Upper lobe of left lung (tissue), 6 donors: ENCODE results near the gene ACYP1. TPM values are rescaled to one million over a fixed set of nuclear protein-coding genes. Genes with fewer than 3 reads are reported as not detected.

ENCODE experiments used
- ATAC-seq, 2 donors: fragments of 200-7000 bp; cut with Tn5 transposase; one replicate each; pipeline ENCODE4 v1.9.1; 2022; ENCODE audit warnings: mild to moderate bottlenecking in 2 of 2, moderate library complexity in 2 of 2; ENCODE audit not compliant: low FRiP score in 2 of 2
- DNase-seq, 2 donors: peaks; one replicate each; pipeline ENCODE4 v3.0.0-alpha.2; 2019 to 2020
- H3K27ac ChIP-seq, 4 donors: fragments of 200-600 bp; sonication (generic); one replicate each; pipeline ENCODE4 v1.5.1; 2016 to 2019
- H3K27me3 ChIP-seq, 4 donors: fragments of 200-600 bp; sonication (generic); one replicate each; pipeline ENCODE4 v1.5.1; 2017 to 2019
- H3K36me3 ChIP-seq, 4 donors: fragments of 200-600 bp; sonication (generic); one replicate each; pipeline ENCODE4 v1.5.1; 2016 to 2019
- H3K4me1 ChIP-seq, 4 donors: fragments of 200-600 bp; sonication (generic); one replicate each; pipeline ENCODE4 v1.5.1; 2018 to 2019
- H3K4me3 ChIP-seq, 4 donors: fragments of 200-600 bp; sonication (generic); one replicate each; pipeline ENCODE4 v1.5.1; 2017 to 2019; ENCODE audit warnings: mild to moderate bottlenecking in 2 of 4, moderate library complexity in 1 of 4
- H3K9me3 ChIP-seq, 4 donors: fragments of 200-600 bp; sonication (generic); one replicate each; pipeline ENCODE4 v1.5.1; 2018 to 2019
- EP300 ChIP-seq, 4 donors: sonication (generic); formaldehyde crosslinking; IDR thresholded peaks; one replicate each; pipeline ENCODE4 v1.5.1; 2017; ENCODE audit warnings: antibody characterized with exemption in 4 of 4, control low read depth in 2 of 4
- POLR2A ChIP-seq, 4 donors: fragments of 450-650 bp; IDR thresholded peaks; one replicate each; pipeline ENCODE4 v1.5.1; 2016 to 2017; ENCODE audit warnings: antibody characterized with exemption in 4 of 4, mild to moderate bottlenecking in 2 of 4
- POLR2AphosphoS5 ChIP-seq, 2 donors: sonication (generic); formaldehyde crosslinking; IDR thresholded peaks; one replicate each; pipeline ENCODE4 v1.5.1; 2017; ENCODE audit warnings: antibody characterized with exemption in 2 of 2
- WGBS, 2 donors: methylation state at CpG; one replicate each; pipeline ENCODE4 v1.1.5; 2017 to 2018; 5-methylcytosine and 5-hydroxymethylcytosine counted together
- total RNA-seq, 6 donors: library from RNA; depleted of rRNA in 4 of 6; stranded (reverse); fragments of >200 nt in 4 of 6; gene quantifications; one replicate each; pipeline versions ENCODE4 v1.1.0 to v1.2.1, GENCODE V29; 2016 to 2021
- TF ChIP-seq, protein P1 (sequence below), 6 experiments: fragments of 450-650 bp in 4 of 6; fragments of 200-600 bp in 2 of 6; sonication (generic) in 2 of 6; IDR thresholded peaks; one replicate each; pipeline ENCODE4 v1.5.1; 2016 to 2019; ENCODE audit warnings: antibody characterized with exemption in 6 of 6
- donor health status: DM: no; HTN: no; CAD: no; lungs with moderate emphysema.
- donor health status: DM: no; HTN: yes; CAD: no; lungs with severe emphysema.

Gene ACYP1
- total RNA-seq, 6 donors from 2014 or later: 7.9 to 46.1 (median 13.7) TPM

DNA sequence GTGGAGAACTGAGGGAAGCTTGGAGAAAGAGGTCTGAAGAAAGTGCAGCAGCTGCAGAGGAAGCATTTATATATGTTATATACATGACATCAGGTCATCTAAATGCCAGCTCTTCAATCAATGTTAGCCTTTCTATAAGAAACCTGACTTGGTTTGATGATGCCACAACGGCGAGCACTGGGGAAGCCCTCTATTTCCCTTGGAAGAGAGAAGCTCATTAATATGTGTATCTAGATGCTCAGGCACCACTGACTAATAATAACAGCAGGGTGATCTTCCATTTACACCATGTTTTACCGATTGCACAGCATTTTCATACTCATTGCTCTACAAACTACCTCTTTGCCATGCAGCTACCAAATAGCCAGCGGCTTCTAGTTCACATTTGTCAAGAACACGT lies 811 bp downstream of the ACYP1 start:
- TF ChIP-seq POLR2AphosphoS5 (IDR thresholded peaks at IDR 0.05) (no peak), EP300 (IDR thresholded peaks at IDR 0.05) (no peak), POLR2A (IDR thresholded peaks at IDR 0.05) (no peak)
- TF ChIP-seq, protein P1, sequence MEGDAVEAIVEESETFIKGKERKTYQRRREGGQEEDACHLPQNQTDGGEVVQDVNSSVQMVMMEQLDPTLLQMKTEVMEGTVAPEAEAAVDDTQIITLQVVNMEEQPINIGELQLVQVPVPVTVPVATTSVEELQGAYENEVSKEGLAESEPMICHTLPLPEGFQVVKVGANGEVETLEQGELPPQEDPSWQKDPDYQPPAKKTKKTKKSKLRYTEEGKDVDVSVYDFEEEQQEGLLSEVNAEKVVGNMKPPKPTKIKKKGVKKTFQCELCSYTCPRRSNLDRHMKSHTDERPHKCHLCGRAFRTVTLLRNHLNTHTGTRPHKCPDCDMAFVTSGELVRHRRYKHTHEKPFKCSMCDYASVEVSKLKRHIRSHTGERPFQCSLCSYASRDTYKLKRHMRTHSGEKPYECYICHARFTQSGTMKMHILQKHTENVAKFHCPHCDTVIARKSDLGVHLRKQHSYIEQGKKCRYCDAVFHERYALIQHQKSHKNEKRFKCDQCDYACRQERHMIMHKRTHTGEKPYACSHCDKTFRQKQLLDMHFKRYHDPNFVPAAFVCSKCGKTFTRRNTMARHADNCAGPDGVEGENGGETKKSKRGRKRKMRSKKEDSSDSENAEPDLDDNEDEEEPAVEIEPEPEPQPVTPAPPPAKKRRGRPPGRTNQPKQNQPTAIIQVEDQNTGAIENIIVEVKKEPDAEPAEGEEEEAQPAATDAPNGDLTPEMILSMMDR (IDR thresholded peaks at IDR 0.05): no peak
- ATAC-seq (no peak), DNase-seq (no peak)
- H3K27ac ChIP-seq: peak overlapping the region; percentile 76 to 87 (median 82)
- no peaks in the 10 kb centered on the region for H3K9me3 ChIP-seq
- peak overlapping the region; percentile 86 to 92 (median 92) for H3K4me3 ChIP-seq
- H3K4me1 ChIP-seq: peaks cover 13 to 27% (median 18%) of the 10 kb centered on the region in 4 donors
- no peaks in the 10 kb centered on the region for H3K36me3 ChIP-seq
- H3K27me3 ChIP-seq: no peaks in the 10 kb centered on the region
- 23 to 29% methylated on average over 5 of the region's 5 CpGs for WGBS, 2 donors

DNA sequence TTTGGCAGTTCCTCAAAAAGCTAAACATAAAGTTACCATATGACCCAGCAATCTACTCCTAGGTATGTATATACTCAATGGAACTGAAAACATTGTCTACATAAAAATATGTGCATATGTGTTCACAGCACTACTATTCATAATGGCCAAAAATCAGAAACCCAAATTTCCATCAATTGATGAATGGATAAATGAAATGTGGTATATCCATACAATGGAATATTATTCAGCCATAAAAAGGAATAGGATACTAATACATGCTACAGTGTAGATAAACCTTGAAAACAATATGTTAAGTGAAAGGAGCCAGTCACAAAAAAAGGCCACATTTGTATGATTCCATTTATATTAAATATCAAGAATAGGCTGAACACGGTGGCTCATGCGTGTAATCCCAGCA lies 3.4 kb downstream of the ACYP1 start:
- H3K36me3 ChIP-seq: no peaks in the 10 kb centered on the region
- no peak overlapping the region for H3K4me3 ChIP-seq
- WGBS, 2 donors: 50 to 66% methylated on average over 2 of the region's 2 CpGs
- H3K27ac ChIP-seq: peak overlapping the region in 1 of 4 donors; percentile 26
- no peaks in the 10 kb centered on the region for H3K9me3 ChIP-seq
- no peak for DNase-seq
- H3K4me1 ChIP-seq: peaks cover 5 to 18% (median 11%) of the 10 kb centered on the region in 4 donors
- TF ChIP-seq POLR2AphosphoS5 (IDR thresholded peaks at IDR 0.05) (no peak), POLR2A (IDR thresholded peaks at IDR 0.05) (no peak), EP300 (IDR thresholded peaks at IDR 0.05) (no peak)
- TF ChIP-seq, protein P1 (IDR thresholded peaks at IDR 0.05): no peak
- H3K27me3 ChIP-seq: no peaks in the 10 kb centered on the region
- ATAC-seq: no peak

DNA sequence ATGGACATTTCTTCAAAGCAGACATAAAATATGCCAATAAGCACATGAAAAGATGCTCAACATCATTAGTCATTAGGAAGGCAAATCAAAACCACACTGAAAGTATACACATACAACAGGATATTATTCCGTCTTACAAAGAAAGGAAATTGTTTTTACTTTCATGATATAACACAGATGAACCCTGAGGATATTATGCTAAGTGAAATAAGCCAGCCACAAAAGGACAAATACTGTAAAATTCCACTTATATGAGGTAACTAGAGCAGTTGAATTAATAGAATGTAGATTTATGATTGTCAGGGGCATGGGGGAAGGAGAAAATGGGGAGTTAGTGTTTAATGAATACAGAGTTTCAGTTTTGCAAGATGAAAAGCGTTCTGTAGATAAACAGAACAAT lies 4.2 kb downstream of the ACYP1 start:
- no peaks in the 10 kb centered on the region for H3K36me3 ChIP-seq
- no peak overlapping the region for H3K4me3 ChIP-seq
- no peak for ATAC-seq
- peak overlapping the region in 2 of 4 donors; percentile 26 to 48 for H3K27ac ChIP-seq
- H3K27me3 ChIP-seq: no peaks in the 10 kb centered on the region
- no peak for DNase-seq
- 69 to 79% methylated on average over 2 of the region's 2 CpGs for WGBS, 2 donors
- peaks cover 5 to 18% (median 11%) of the 10 kb centered on the region in 4 donors for H3K4me1 ChIP-seq
- H3K9me3 ChIP-seq: no peaks in the 10 kb centered on the region
- no peak for TF ChIP-seq POLR2AphosphoS5 (IDR thresholded peaks at IDR 0.05)

DNA sequence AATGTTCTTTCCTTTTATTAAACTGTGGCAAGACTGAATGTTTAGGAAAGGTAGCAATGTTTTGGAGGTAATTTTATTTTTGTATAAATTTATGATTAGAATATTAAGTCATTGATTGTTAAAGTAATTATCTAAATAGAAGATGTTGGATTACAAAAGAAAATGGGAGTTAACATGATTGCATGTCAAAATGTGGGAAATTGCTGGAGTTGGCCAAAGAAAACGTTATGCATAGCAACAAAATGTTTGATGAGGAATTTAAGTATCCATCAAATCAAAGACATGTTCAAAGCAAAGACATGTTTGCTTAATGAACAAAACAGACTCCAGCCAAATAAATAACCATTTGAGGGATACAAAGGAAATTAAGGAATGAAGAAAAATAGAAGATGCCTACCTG lies 9.4 kb downstream of the ACYP1 start:
- ATAC-seq: no peak
- H3K27ac ChIP-seq: no peak overlapping the region
- H3K9me3 ChIP-seq: no peaks in the 10 kb centered on the region
- 44 to 52% methylated on average over 1 of the region's 1 CpG for WGBS, 2 donors
- no peaks in the 10 kb centered on the region for H3K36me3 ChIP-seq
- DNase-seq: no peak
- H3K4me3 ChIP-seq: no peak overlapping the region
- H3K4me1 ChIP-seq: peaks cover 11 to 27% (median 19%) of the 10 kb centered on the region in 4 donors
- H3K27me3 ChIP-seq: no peaks in the 10 kb centered on the region
- TF ChIP-seq EP300 (IDR thresholded peaks at IDR 0.05) (no peak), POLR2AphosphoS5 (IDR thresholded peaks at IDR 0.05) (no peak), POLR2A (IDR thresholded peaks at IDR 0.05) (no peak)
- TF ChIP-seq, protein P1 (IDR thresholded peaks at IDR 0.05): no peak

DNA sequence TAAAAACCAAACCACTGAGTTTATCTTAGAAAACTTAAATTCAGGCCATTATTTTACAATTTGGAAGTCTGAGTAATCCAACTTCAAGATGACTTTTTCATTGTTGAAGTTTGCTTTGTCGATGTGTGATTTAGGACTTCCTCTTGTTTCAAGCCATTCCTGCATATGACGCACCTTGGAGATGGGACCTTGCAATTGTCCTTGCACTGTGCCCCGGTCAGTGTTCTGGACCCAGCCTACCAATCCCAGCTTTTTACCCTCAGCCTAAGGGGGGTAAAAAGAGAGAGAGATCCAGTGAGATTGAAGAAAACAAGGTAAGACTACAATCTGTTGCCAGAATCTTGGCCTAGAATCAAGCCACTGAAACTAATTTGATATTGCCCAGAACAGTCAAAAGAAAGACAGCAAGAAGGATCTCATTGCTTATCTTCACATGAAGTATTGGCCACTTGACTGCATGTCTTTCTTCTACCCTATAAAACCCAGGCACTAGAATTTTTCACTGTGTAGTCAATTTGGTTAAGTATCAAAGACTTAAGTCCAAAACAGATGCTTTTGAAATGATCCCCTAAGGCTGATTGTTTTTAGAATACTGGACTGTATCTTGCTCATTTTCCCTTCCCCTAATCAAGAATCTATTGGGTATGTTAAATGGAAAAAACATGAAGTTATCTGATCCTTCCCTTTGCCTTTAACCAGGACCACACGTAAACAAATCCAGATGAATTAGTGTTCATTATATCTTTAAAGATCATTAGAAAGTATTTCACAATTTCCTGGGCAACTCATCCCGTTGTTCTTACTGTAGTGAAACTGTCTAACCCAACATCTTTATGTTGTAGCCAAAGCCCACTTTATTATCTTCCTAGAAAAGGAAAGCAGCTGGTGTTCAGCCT lies 10.2 kb downstream of the ACYP1 start:
- no peak overlapping the region for H3K4me3 ChIP-seq
- H3K36me3 ChIP-seq: peaks cover 0 to 3% (median 0%) of the 10 kb centered on the region in 4 donors
- peak overlapping the region in 1 of 4 donors; percentile 1 for H3K27ac ChIP-seq
- ATAC-seq (peak in 1 of 2 donors; percentile 10), DNase-seq (no peak)
- WGBS, 2 donors: 62 to 64% methylated on average over 5 of the region's 5 CpGs
- H3K4me1 ChIP-seq: peaks cover 19 to 33% (median 24%) of the 10 kb centered on the region in 4 donors
- H3K9me3 ChIP-seq: no peaks in the 10 kb centered on the region
- no peak for TF ChIP-seq POLR2AphosphoS5 (IDR thresholded peaks at IDR 0.05)
- TF ChIP-seq POLR2A (IDR thresholded peaks at IDR 0.05): no peak
- TF ChIP-seq, protein P1 (IDR thresholded peaks at IDR 0.05): no peak
- no peak for TF ChIP-seq EP300 (IDR thresholded peaks at IDR 0.05)
- no peaks in the 10 kb centered on the region for H3K27me3 ChIP-seq
